IMR-90 (cell line): ENCODE results near the gene LGALS1. TPM values are rescaled to one million over a fixed set of nuclear protein-coding genes. Genes with fewer than 3 reads are reported as not detected.
A peak's percentile ranks its signal among the peaks of the same experiment; 100 is the strongest.

Experiments used
- ATAC-seq: fragments of 200-7000 bp; cut with Tn5 transposase; 2 replicates; pipeline ENCODE4 v1.9.1; 2020; ENCODE audit warnings: low read depth, mild to moderate bottlenecking, moderate library complexity
- BruUV-seq: library from RNA; stranded (reverse); fragments of 400-500 nt; replicated peaks from 2 replicates; lab custom pipeline; 2021; lab: Mats Ljungman, UMichigan
- CTCF ChIA-PET: fragments of 300-600 bp; formaldehyde crosslinking; extraction: SDS; loops from one replicate; lab custom pipeline; 2021; ENCODE audit warnings: antibody characterized with exemption; lab: Yijun Ruan, JAX
- POLR2A ChIA-PET: fragments of 300-600 bp; sonication (Branson Sonifier 250); formaldehyde crosslinking; loops from one replicate; lab custom pipeline; 2022; ENCODE audit warnings: antibody characterized with exemption; ENCODE audit not compliant: unreplicated experiment; lab: Charles Lee
- DNase-seq: peaks from one replicate; pipeline ENCODE4 v3.0.0; 2013
- H2AFZ ChIP-seq: replicated peaks from 2 replicates; pipeline ENCODE3; 2013; ENCODE audit warnings: low read length, mild to moderate bottlenecking; ENCODE audit not compliant: poor library complexity
- H2AK5ac ChIP-seq: 2 replicates; pipeline ENCODE4 v1.6.1; 2013; ENCODE audit warnings: low read depth, low read length, inconsistent platforms
- H2AK9ac ChIP-seq: replicated peaks from 2 replicates; pipeline ENCODE3; 2013; ENCODE audit warnings: mild to moderate bottlenecking, low read depth, low read length, moderate library complexity; ENCODE audit not compliant: poor library complexity
- H2BK120ac ChIP-seq: 2 replicates; pipeline ENCODE4 v1.6.1; 2013; ENCODE audit warnings: low read depth, low read length, inconsistent platforms
- H2BK15ac ChIP-seq: 3 replicates; pipeline ENCODE4 v1.6.1; 2013; ENCODE audit warnings: low read depth, low read length, inconsistent platforms
- H2BK20ac ChIP-seq: 2 replicates; pipeline ENCODE4 v1.6.1; 2013; ENCODE audit warnings: low read depth, mild to moderate bottlenecking, inconsistent platforms, low read length, moderate library complexity
- H2BK5ac ChIP-seq: 2 replicates; pipeline ENCODE4 v1.6.1; 2013; ENCODE audit warnings: mild to moderate bottlenecking, low read depth, low read length, inconsistent platforms; ENCODE audit not compliant: poor library complexity, severe bottlenecking
- H3K14ac ChIP-seq: replicated peaks from 2 replicates; pipeline ENCODE4 v1.6.1; 2013; ENCODE audit warnings: low read depth, low read length, inconsistent platforms
- H3K18ac ChIP-seq: 2 replicates; pipeline ENCODE4 v1.6.1; 2013; ENCODE audit warnings: low read depth, low read length, control low read depth
- H3K23ac ChIP-seq: 2 replicates; pipeline ENCODE4 v1.6.1; 2013; ENCODE audit warnings: low read depth, low read length, inconsistent platforms
- H3K27ac ChIP-seq: 2 replicates; pipeline ENCODE4 v1.5.1; 2013; ENCODE audit warnings: mild to moderate bottlenecking, control low read depth, low read length; ENCODE audit not compliant: insufficient read depth
- H3K27me3 ChIP-seq: 2 replicates; pipeline ENCODE4 v1.6.1; 2013; ENCODE audit warnings: low read length; ENCODE audit not compliant: control insufficient read depth, insufficient read depth
- H3K36me3 ChIP-seq: 2 replicates; pipeline ENCODE4 v1.6.1; 2013; ENCODE audit warnings: low read length, mixed read lengths; ENCODE audit not compliant: control insufficient read depth, insufficient read depth
- H3K4ac ChIP-seq: 2 replicates; pipeline ENCODE4 v1.6.1; 2013; ENCODE audit warnings: low read depth, low read length, inconsistent platforms
- H3K4me1 ChIP-seq: 2 replicates; pipeline ENCODE4 v1.6.1; 2013; ENCODE audit warnings: low read length, mixed read lengths; ENCODE audit not compliant: control insufficient read depth, insufficient read depth
- H3K4me2 ChIP-seq: 2 replicates; pipeline ENCODE4 v1.6.1; 2013; ENCODE audit warnings: low read depth, mild to moderate bottlenecking, control low read depth, low read length, moderate library complexity
- H3K4me3 ChIP-seq: 2 replicates; pipeline ENCODE4 v1.5.1; 2013; ENCODE audit warnings: low read depth, mild to moderate bottlenecking, control low read depth, low read length, moderate library complexity; ENCODE audit not compliant: insufficient read depth
- H3K56ac ChIP-seq: 2 replicates; pipeline ENCODE4 v1.6.1; 2013; ENCODE audit warnings: low read length, inconsistent platforms; ENCODE audit not compliant: insufficient read depth; ENCODE audit errors: extremely low read depth
- H3K79me1 ChIP-seq, 2 experiments: 2 replicates each; pipeline ENCODE4 v1.6.1; 2013; ENCODE audit warnings: low read length in 2 of 2, inconsistent platforms in 1 of 2, low read depth in 1 of 2
- H3K9ac ChIP-seq: 2 replicates; pipeline ENCODE4 v1.6.1; 2013; ENCODE audit warnings: low read depth, low read length, control low read depth
- H3K9me1 ChIP-seq: 2 replicates; pipeline ENCODE4 v1.6.1; 2013; ENCODE audit warnings: low read length, inconsistent platforms; ENCODE audit not compliant: insufficient read depth
- H3K9me3 ChIP-seq: 2 replicates; pipeline ENCODE4 v1.6.1; 2013; ENCODE audit warnings: low read length; ENCODE audit not compliant: control insufficient read depth, insufficient read depth
- H4K20me1 ChIP-seq: 2 replicates; pipeline ENCODE4 v1.6.1; 2013; ENCODE audit warnings: low read length, inconsistent platforms; ENCODE audit not compliant: insufficient read depth
- H4K5ac ChIP-seq: 2 replicates; pipeline ENCODE4 v1.6.1; 2013; ENCODE audit warnings: mild to moderate bottlenecking, low read depth, low read length, control low read depth
- H4K8ac ChIP-seq, 2 experiments: 2 replicates each; pipeline ENCODE4 v1.6.1; 2013; ENCODE audit warnings: low read depth in 2 of 2, low read length in 2 of 2, control low read depth in 1 of 2, inconsistent platforms in 1 of 2
- H4K91ac ChIP-seq: 2 replicates; pipeline ENCODE4 v1.6.1; 2013; ENCODE audit warnings: low read depth, low read length, inconsistent platforms; ENCODE audit not compliant: insufficient read depth
- BHLHE40 ChIP-seq: fragments of 150-350 bp; IDR thresholded peaks from 2 replicates; pipeline ENCODE4 v1.6.1; 2016; ENCODE audit warnings: mild to moderate bottlenecking, low read depth, low read length
- CEBPB ChIP-seq: IDR thresholded peaks from 2 replicates; pipeline ENCODE4 v1.6.1; 2012; ENCODE audit warnings: low read depth, low read length, improper control_type of control experiment
- CHD1 ChIP-seq: IDR thresholded peaks from 2 replicates; pipeline ENCODE4 v1.6.1; 2012; ENCODE audit warnings: low read depth, low read length, improper control_type of control experiment
- FOS ChIP-seq: fragments of 150-350 bp; IDR thresholded peaks from 2 replicates; pipeline ENCODE4 v1.6.1; 2016; ENCODE audit warnings: low read depth, low read length
- MAFK ChIP-seq: IDR thresholded peaks from 2 replicates; pipeline ENCODE4 v1.6.1; 2012; ENCODE audit warnings: low read depth, low read length, improper control_type of control experiment
- MAZ ChIP-seq: IDR thresholded peaks from 2 replicates; pipeline ENCODE4 v1.6.1; 2012; ENCODE audit warnings: low read depth, mild to moderate bottlenecking, low read length, improper control_type of control experiment, moderate library complexity, borderline replicate concordance
- MXI1 ChIP-seq: IDR thresholded peaks from 2 replicates; pipeline ENCODE4 v1.6.1; 2012; ENCODE audit warnings: low read depth, mild to moderate bottlenecking, low read length, moderate library complexity, borderline replicate concordance
- NFE2L2 ChIP-seq: fragments of 150-350 bp; IDR thresholded peaks from 2 replicates; pipeline ENCODE4 v1.6.1; 2016; ENCODE audit warnings: low read depth, mild to moderate bottlenecking, low read length
- POLR2A ChIP-seq: IDR thresholded peaks from 2 replicates; pipeline ENCODE4 v1.6.1; 2012; ENCODE audit warnings: mild to moderate bottlenecking, low read depth, low read length
- RAD21 ChIP-seq: IDR thresholded peaks from 2 replicates; pipeline ENCODE4 v1.6.1; 2012; ENCODE audit warnings: low read length, improper control_type of control experiment
- RCOR1 ChIP-seq: IDR thresholded peaks from 2 replicates; pipeline ENCODE4 v1.6.1; 2012; ENCODE audit warnings: mild to moderate bottlenecking, low read length, improper control_type of control experiment; ENCODE audit not compliant: insufficient replicate concordance
- RFX5 ChIP-seq: IDR thresholded peaks from 2 replicates; pipeline ENCODE4 v1.8.0; 2012; ENCODE audit warnings: low read depth, mild to moderate bottlenecking, low read length, moderate library complexity
- SMC3 ChIP-seq: fragments of 150-350 bp; IDR thresholded peaks from 2 replicates; pipeline ENCODE4 v1.6.1; 2016; ENCODE audit warnings: low read depth, mild to moderate bottlenecking, antibody characterized with exemption, low read length, moderate library complexity
- USF2 ChIP-seq: fragments of 150-350 bp; IDR thresholded peaks from 2 replicates; pipeline ENCODE4 v1.6.1; 2017; ENCODE audit warnings: mild to moderate bottlenecking, antibody characterized with exemption, low read length, low read depth
- WGBS, 2 experiments: methylation state at CpG; one replicate each; pipeline versions ENCODE4 v1.1.5 to v1.1.7; 2013; ENCODE audit warnings: missing lambda C conversion rate in 2 of 2; ENCODE audit not compliant: insufficient read length in 1 of 2; ENCODE audit errors: extremely low coverage in 2 of 2; 5-methylcytosine and 5-hydroxymethylcytosine counted together
- dilution Hi-C: fragments of 300-500 bp; cut with HindIII; formaldehyde crosslinking; loops from one replicate; pipeline ENCODE4 v1.14.3; 2018; ENCODE audit warnings: low sequenced_read_pairs; ENCODE audit not compliant: unreplicated experiment
- in situ Hi-C: fragments of 300-500 bp; cut with MboI; formaldehyde crosslinking; loops from 3 replicates; pipeline ENCODE4 v1.14.3; 2019; ENCODE audit warnings: low sequenced_read_pairs, inconsistent platforms, mixed read lengths
- intact Hi-C: fragments of 100-400 bp; cut with micrococcal nuclease; formaldehyde crosslinking; loops from 2 replicates; pipeline ENCODE4 v1.10.0; 2022
- polyA plus RNA-seq, 3 experiments: library from polyadenylated mRNA; depleted of rRNA; stranded (reverse); fragments of >200 nt; gene quantifications; 2 replicates each; pipeline ENCODE4 v1.2.3, GENCODE V29; 2012; ENCODE audit warnings: low replicate concordance in 1 of 3
- total RNA-seq: library from RNA; depleted of rRNA; stranded (reverse); fragments of >200 nt; gene quantifications from 2 replicates; pipeline ENCODE4 v1.2.3, GENCODE V29; 2012
- TF ChIP-seq, protein P1 (sequence below): fragments of 150-350 bp; IDR thresholded peaks from 2 replicates; pipeline ENCODE4 v1.6.1; 2016; ENCODE audit warnings: low read depth, mild to moderate bottlenecking, low read length, moderate library complexity, borderline replicate concordance
- TF ChIP-seq, protein P2 (sequence below): conservative IDR thresholded peaks from 2 replicates; pipeline ENCODE4 v1.5.1; 2012; ENCODE audit warnings: mild to moderate bottlenecking, low read depth, low read length, improper control_type of control experiment

Gene LGALS1
- total and polyA plus RNA-seq, 2 of the 4 experiments (the other 2 are of a cell fraction) = 11,896 to 15,383 TPM

- H4K20me1 ChIP-seq = no peaks in the 10 kb centered on the region
- no peak for TF ChIP-seq POLR2A
- TF ChIP-seq, protein P1, sequence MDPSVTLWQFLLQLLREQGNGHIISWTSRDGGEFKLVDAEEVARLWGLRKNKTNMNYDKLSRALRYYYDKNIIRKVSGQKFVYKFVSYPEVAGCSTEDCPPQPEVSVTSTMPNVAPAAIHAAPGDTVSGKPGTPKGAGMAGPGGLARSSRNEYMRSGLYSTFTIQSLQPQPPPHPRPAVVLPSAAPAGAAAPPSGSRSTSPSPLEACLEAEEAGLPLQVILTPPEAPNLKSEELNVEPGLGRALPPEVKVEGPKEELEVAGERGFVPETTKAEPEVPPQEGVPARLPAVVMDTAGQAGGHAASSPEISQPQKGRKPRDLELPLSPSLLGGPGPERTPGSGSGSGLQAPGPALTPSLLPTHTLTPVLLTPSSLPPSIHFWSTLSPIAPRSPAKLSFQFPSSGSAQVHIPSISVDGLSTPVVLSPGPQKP = no peak
- no peak for TF ChIP-seq SMC3
- TF ChIP-seq BHLHE40 = no peak
- no peak for TF ChIP-seq RFX5
- TF ChIP-seq CHD1 = no peak
- no peak for TF ChIP-seq MXI1
- TF ChIP-seq RAD21 = no peak
- TF ChIP-seq USF2 = no peak
- no peak for TF ChIP-seq CEBPB
- no peak for TF ChIP-seq NFE2L2
- no peak for TF ChIP-seq MAFK
- TF ChIP-seq RCOR1 = no peak
- no peak for TF ChIP-seq FOS
- no peak for TF ChIP-seq MAZ
- TF ChIP-seq, protein P2, sequence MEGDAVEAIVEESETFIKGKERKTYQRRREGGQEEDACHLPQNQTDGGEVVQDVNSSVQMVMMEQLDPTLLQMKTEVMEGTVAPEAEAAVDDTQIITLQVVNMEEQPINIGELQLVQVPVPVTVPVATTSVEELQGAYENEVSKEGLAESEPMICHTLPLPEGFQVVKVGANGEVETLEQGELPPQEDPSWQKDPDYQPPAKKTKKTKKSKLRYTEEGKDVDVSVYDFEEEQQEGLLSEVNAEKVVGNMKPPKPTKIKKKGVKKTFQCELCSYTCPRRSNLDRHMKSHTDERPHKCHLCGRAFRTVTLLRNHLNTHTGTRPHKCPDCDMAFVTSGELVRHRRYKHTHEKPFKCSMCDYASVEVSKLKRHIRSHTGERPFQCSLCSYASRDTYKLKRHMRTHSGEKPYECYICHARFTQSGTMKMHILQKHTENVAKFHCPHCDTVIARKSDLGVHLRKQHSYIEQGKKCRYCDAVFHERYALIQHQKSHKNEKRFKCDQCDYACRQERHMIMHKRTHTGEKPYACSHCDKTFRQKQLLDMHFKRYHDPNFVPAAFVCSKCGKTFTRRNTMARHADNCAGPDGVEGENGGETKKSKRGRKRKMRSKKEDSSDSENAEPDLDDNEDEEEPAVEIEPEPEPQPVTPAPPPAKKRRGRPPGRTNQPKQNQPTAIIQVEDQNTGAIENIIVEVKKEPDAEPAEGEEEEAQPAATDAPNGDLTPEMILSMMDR = no peak
- H2AK9ac ChIP-seq = peak overlapping the region; percentile 97
- no peak overlapping the region for H3K56ac ChIP-seq
- peak overlapping the region; percentile 86; the same call in 1 of the 2 replicates for H3K23ac ChIP-seq
- H4K91ac ChIP-seq = peak overlapping the region; percentile 75; the same call in 1 of the 2 replicates
- H2AFZ ChIP-seq = no peak overlapping the region
- peak overlapping the region; percentile 96; the same call in 1 of the 2 replicates for H2AK5ac ChIP-seq
- peak overlapping the region; percentile 96; the same call in 1 of the 2 replicates for H3K4ac ChIP-seq
- DNase-seq (no peak), ATAC-seq (no peak)
- intact Hi-C loops = no loop called here
- H3K4me3 ChIP-seq = no peak overlapping the region
- CTCF ChIA-PET = interaction anchor here (1.0 to 3.0 kb wide), 2 partner anchors 8 to 46 kb away, joined by 3 to 12 read pairs; no protein-coding TSS in a partner anchor
- H3K14ac ChIP-seq = peak overlapping the region; percentile 91
- peak overlapping the region; percentile 84 to 99; a peak in 2 of 4 replicates for H4K8ac ChIP-seq
- H3K4me2 ChIP-seq = no peak overlapping the region
- peak overlapping the region; percentile 42 for H4K5ac ChIP-seq
- H3K9ac ChIP-seq = peak overlapping the region; percentile 41
- no TSS peak for BruUV-seq
- POLR2A ChIA-PET = no interaction called here
- H3K18ac ChIP-seq = peak overlapping the region; percentile 35
- dilution Hi-C loops = no loop called here
- peaks cover 42% of the 10 kb centered on the region for H3K4me1 ChIP-seq
- H3K79me1 ChIP-seq = peaks cover 0 to 57% of the 10 kb centered on the region in 2 experiments; a peak in 3 of 4 replicates
- H2BK120ac ChIP-seq = peak overlapping the region; percentile 89; the same call in 1 of the 2 replicates
- H2BK20ac ChIP-seq = no peak overlapping the region
- in situ Hi-C loops = no loop called here
- peak overlapping the region; percentile 97 for H3K27ac ChIP-seq
- H3K9me1 ChIP-seq = peaks cover 19% of the 10 kb centered on the region
- no CpG with 5 or more reads among the region's 7 CpGs for WGBS, 2 experiments
- H3K36me3 ChIP-seq = peaks cover 15% of the 10 kb centered on the region; the same call in 1 of the 2 replicates
- peak overlapping the region; percentile 86; the same call in 1 of the 3 replicates for H2BK15ac ChIP-seq
- no peaks in the 10 kb centered on the region for H3K27me3 ChIP-seq
- H2BK5ac ChIP-seq = peak overlapping the region; percentile 89
- no peaks in the 10 kb centered on the region for H3K9me3 ChIP-seq
Measured at GRCh38 chr22:37635157-37635556, 40.3 kb upstream of the LGALS1 start.
